Gastrocnemius medialis (tissue), 4 donors: ENCODE measurements around the gene SYNJ2.

ENCODE experiments used
- CTCF ChIP-seq, 5 experiments: fragments of 450-650 bp in 3 of 5; fragments of 200-600 bp in 2 of 5; sonication (generic) in 2 of 5; IDR thresholded peaks in 4 of 5; conservative IDR thresholded peaks in 1 of 5; 1 replicate in 4 of 5; 2 replicates in 1 of 5; pipeline ENCODE4 v1.5.1; 2016 to 2019; ENCODE audit warnings: antibody characterized with exemption in 5 of 5, mild to moderate bottlenecking in 3 of 5, moderate library complexity in 3 of 5
- POLR2A ChIP-seq, 2 donors: fragments of 450-650 bp; IDR thresholded peaks; one replicate each; pipeline ENCODE4 v1.6.1; 2017; ENCODE audit warnings: antibody characterized with exemption in 2 of 2, mild to moderate bottlenecking in 2 of 2, moderate library complexity in 2 of 2

- TF ChIP-seq CTCF (IDR thresholded peaks at IDR 0.05 in 4 of 5, conservative IDR thresholded peaks at IDR 0.05 in 1 of 5) = no peak
- TF ChIP-seq POLR2A (IDR thresholded peaks at IDR 0.05) = no peak
Observed at GRCh38 chr6:157961832-157962575, 19.7 kb upstream of the SYNJ2 start.
